T-cell (primary cell): ENCODE measurements around the gene NPBWR2. TPM values are rescaled to one million over a fixed set of nuclear protein-coding genes. Genes with fewer than 3 reads are reported as not detected.
"Not testable (repeated sequence)": the region's sequence is repeated elsewhere in the genome, so short reads cannot be mapped to it uniquely, and the experiment has no call there.

Source experiments
- ATAC-seq, 4 experiments: fragments of 200-7000 bp in 3 of 4; fragments of 150-1000 bp in 1 of 4; cut with Tn5 transposase; replicated peaks in 1 of 4; 1 replicate in 3 of 4; 2 replicates in 1 of 4; pipeline ENCODE4 v1.10.0; 2021; ENCODE audit warnings: moderate library complexity in 3 of 4, mild to moderate bottlenecking in 2 of 4, moderate number of reproducible peaks in 1 of 4
- CTCF ChIA-PET, 2 donors: fragments of 300-600 bp; sonication (Branson Sonifier 250); formaldehyde crosslinking; loops; one replicate each; lab custom pipeline; 2022; ENCODE audit warnings: antibody characterized with exemption in 2 of 2; lab: Charles Lee
- POLR2A ChIA-PET, 2 donors: fragments of 300-600 bp; sonication (Branson Sonifier 250); formaldehyde crosslinking; loops; one replicate each; lab custom pipeline; 2022; ENCODE audit warnings: antibody characterized with exemption in 2 of 2; lab: Charles Lee
- DNase-seq, 35 experiments: peaks; one replicate each; pipeline versions ENCODE4 v3.0.0 to v3.0.0-alpha.2; 2013 to 2023
- H3K27ac ChIP-seq: one replicate; pipeline ENCODE4 v1.5.1; 2013; ENCODE audit warnings: low read length
- H3K27me3 ChIP-seq, 2 experiments: replicated peaks in 1 of 2; 1 replicate in 1 of 2; 2 replicates in 1 of 2; pipeline versions ENCODE4 v1.6.1 to v1.7.0; 2013; ENCODE audit warnings: low read length in 1 of 2, mixed read lengths in 1 of 2; ENCODE audit not compliant: control insufficient read depth in 2 of 2, insufficient read depth in 2 of 2; ENCODE audit errors: extremely low read depth in 1 of 2
- H3K36me3 ChIP-seq, 2 donors: 1 replicate in 1 of 2; 2 replicates in 1 of 2; pipeline versions ENCODE4 v1.6.1 to v1.7.0; 2013; ENCODE audit warnings: low read length in 1 of 2; ENCODE audit not compliant: control insufficient read depth in 2 of 2, insufficient read depth in 1 of 2; ENCODE audit errors: extremely low read depth in 1 of 2
- H3K4me1 ChIP-seq, 2 experiments: 1 replicate in 1 of 2; 2 replicates in 1 of 2; pipeline versions ENCODE4 v1.6.1 to v1.7.0; 2013; ENCODE audit warnings: low read length in 2 of 2, mixed read lengths in 1 of 2; ENCODE audit not compliant: insufficient read depth in 2 of 2, control insufficient read depth in 1 of 2; ENCODE audit errors: extremely low read depth in 1 of 2
- H3K4me3 ChIP-seq, 2 donors: 1 replicate in 1 of 2; 2 replicates in 1 of 2; pipeline versions ENCODE4 v1.5.1 to v1.7.0; 2013; ENCODE audit warnings: mild to moderate bottlenecking in 2 of 2, low read length in 1 of 2, moderate library complexity in 1 of 2; ENCODE audit not compliant: control insufficient read depth in 1 of 2; ENCODE audit errors: extremely low read depth in 1 of 2
- H3K9me3 ChIP-seq: 2 replicates; pipeline ENCODE4 v1.7.0; 2013
- H3K27ac Mint-ChIP-seq, 2 donors: one replicate each; pipeline ENCODE4 v1.8.0; 2020 to 2021; ENCODE audit warnings: mild to moderate bottlenecking in 2 of 2, mixed read lengths in 2 of 2
- H3K27me3 Mint-ChIP-seq, 2 donors: one replicate each; pipeline ENCODE4 v1.8.0; 2021 to 2022; ENCODE audit warnings: mixed read lengths in 2 of 2
- H3K36me3 Mint-ChIP-seq: one replicate; pipeline ENCODE4 v1.8.0; 2021; ENCODE audit warnings: mixed read lengths
- H3K4me1 Mint-ChIP-seq, 3 donors: one replicate each; pipeline ENCODE4 v1.8.0; 2020 to 2022; ENCODE audit warnings: mixed read lengths in 3 of 3, mild to moderate bottlenecking in 1 of 3
- H3K4me3 Mint-ChIP-seq, 3 donors: one replicate each; pipeline ENCODE4 v1.8.0; 2020 to 2022; ENCODE audit warnings: mild to moderate bottlenecking in 3 of 3, mixed read lengths in 3 of 3, moderate library complexity in 3 of 3
- H3K9me3 Mint-ChIP-seq, 3 donors: one replicate each; pipeline ENCODE4 v1.8.0; 2020 to 2022; ENCODE audit warnings: mixed read lengths in 3 of 3
- WGBS: methylation state at CpG from one replicate; pipeline ENCODE4 v1.1.5; 2013; ENCODE audit warnings: missing lambda C conversion rate; ENCODE audit not compliant: insufficient coverage; 5-methylcytosine and 5-hydroxymethylcytosine counted together
- total RNA-seq, 35 experiments: library from RNA in 6 of 35; stranded (reverse) in 6 of 35; fragments of 120-200 nt in 1 of 35; gene quantifications; one replicate each; pipeline versions ENCODE4 v1.2.1 to v1.2.4 and lab custom pipeline; 2013 to 2026

The NPBWR2 gene
- total RNA-seq, 5 donors from 2014 or later (not counting 1 experiment from before 2014, with no cell fraction given): not detected

DNA sequence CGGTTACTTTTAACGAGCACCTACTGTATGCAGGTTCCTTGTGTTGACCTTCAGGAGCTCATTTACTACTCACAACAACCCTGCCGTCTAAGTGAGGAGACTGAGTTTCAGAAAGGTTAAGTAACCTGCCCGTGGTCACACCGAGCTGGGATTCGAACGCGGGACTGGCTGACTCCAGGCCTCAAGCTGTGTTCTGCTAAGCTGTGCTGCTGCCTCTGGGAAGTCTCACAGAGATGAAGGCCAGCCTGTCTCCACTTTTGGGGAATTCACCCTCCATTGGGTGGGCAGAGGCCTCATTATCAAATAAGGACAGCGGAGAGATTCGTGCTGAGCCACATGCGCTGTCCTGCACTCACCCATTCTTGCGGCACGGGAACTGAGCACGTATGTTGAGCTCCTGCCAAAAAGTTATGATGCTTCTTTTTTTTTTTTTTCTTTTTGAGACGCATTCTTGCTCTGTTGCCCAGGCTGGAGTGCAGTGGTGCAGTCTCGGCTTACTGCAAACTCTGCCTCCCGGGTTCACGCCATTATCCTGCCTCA, 31.0 kb upstream of the NPBWR2 start:
- no peaks in the 10 kb centered on the region for H3K9me3 ChIP-seq
- Mint-ChIP-seq H3K27me3 (peaks cover 7 to 15% of the 10 kb centered on the region in 2 donors), H3K9me3 (no peaks in the 10 kb centered on the region), H3K4me1 (no peaks in the 10 kb centered on the region), H3K4me3 (no peak overlapping the region), H3K27ac (no peak overlapping the region), H3K36me3 (no peaks in the 10 kb centered on the region)
- 96% methylated on average over 14 of the region's 18 CpGs for WGBS
- CTCF ChIA-PET: no interaction called here
- H3K27me3 ChIP-seq: peaks cover 0 to 31% of the 10 kb centered on the region in 2 experiments
- no peak for DNase-seq
- ATAC-seq: no peak
- POLR2A ChIA-PET: no interaction called here
- no peak overlapping the region for H3K4me3 ChIP-seq
- no peak overlapping the region for H3K27ac ChIP-seq
- no peaks in the 10 kb centered on the region for H3K4me1 ChIP-seq
- H3K36me3 ChIP-seq: no peaks in the 10 kb centered on the region

DNA sequence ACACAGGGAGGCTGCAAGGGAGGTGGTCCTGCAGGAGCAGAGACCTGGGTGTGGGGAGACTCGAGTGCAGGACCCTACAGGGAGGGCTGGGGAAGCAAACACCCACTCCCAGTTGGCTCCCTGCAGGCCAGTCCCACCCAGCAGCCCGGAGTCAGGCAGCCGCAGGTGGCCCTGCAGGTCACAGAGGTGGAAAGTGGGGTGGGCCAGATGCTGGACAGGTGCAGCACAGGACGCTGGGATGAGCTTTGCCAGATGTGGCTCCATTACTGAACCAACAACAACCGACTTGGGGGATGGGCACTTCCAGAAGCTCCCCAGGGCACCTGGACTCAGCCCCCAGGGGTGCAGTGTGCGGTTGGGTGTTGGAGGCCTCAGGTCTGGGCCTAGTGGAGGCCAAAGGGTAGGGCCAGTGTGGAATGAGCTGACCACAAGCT, 30.2 kb upstream of the NPBWR2 start:
- peaks cover 7 to 15% of the 10 kb centered on the region in 2 donors for H3K27me3 Mint-ChIP-seq
- H3K4me1 Mint-ChIP-seq: no peaks in the 10 kb centered on the region

DNA sequence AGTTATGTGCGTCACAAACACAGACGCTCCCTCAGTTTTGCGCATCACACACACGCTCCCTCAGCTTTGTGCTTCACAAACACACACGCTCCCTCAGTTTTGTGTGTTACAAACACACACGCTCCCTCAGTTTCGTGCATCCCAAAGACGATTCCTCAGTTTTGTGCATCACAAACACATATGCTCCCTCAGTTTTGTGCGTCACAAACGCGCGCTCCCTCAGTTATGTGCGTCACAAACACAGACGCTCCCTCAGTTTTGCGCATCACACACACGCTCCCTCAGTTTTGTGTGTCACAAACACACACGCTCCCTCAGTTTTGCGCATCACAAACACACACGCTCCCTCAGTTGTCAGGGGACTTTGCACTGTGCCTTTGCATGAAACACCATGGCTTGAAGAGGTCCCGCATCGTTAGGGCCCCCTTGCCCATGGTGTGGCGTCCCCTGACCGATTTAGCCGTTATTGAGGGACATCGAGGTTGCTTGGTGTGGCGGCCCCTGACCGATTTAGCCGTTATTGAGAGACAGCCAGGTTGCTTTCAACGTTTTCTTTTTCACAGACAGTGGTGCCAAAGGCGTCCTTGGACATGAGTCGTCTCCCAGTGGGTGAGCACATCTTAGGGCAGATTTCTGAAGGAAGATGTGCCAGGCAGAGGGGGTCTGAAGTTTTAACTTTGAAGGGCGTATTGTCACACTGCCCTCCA, 28.8 kb upstream of the NPBWR2 start:
- H3K27ac ChIP-seq: no peak overlapping the region
- 89% methylated on average over 22 of the region's 32 CpGs for WGBS
- H3K36me3 ChIP-seq: no peaks in the 10 kb centered on the region
- Mint-ChIP-seq H3K27ac (no peak overlapping the region), H3K27me3 (peaks cover 4 to 12% of the 10 kb centered on the region in 2 donors), H3K4me1 (no peaks in the 10 kb centered on the region), H3K9me3 (no peaks in the 10 kb centered on the region), H3K36me3 (no peaks in the 10 kb centered on the region), H3K4me3 (no peak overlapping the region)
- DNase-seq: no peak
- H3K9me3 ChIP-seq: no peaks in the 10 kb centered on the region
- no peak overlapping the region for H3K4me3 ChIP-seq
- H3K4me1 ChIP-seq: no peaks in the 10 kb centered on the region
- H3K27me3 ChIP-seq: peaks cover 0 to 27% of the 10 kb centered on the region in 2 experiments
- ChIA-PET POLR2A (no interaction called here), CTCF (no interaction called here)
- no peak for ATAC-seq

More for the DNA sequence above, 30.2 kb upstream of the NPBWR2 start:
- no peaks in the 10 kb centered on the region for H3K9me3 Mint-ChIP-seq
- peaks cover 0 to 26% of the 10 kb centered on the region in 2 experiments for H3K27me3 ChIP-seq
- H3K9me3 ChIP-seq: no peaks in the 10 kb centered on the region
- H3K4me1 ChIP-seq: no peaks in the 10 kb centered on the region
- no peaks in the 10 kb centered on the region for H3K36me3 ChIP-seq
- 66% methylated on average over 6 of the region's 6 CpGs for WGBS
- H3K27ac Mint-ChIP-seq: no peak overlapping the region
- CTCF ChIA-PET: no interaction called here
- ATAC-seq (no peak), DNase-seq (no peak)
- no peak overlapping the region for H3K27ac ChIP-seq
- POLR2A ChIA-PET: interaction anchor here in 1 of 2 donors (0.6 kb wide), 1 partner anchor 339 kb away, joined by 4 read pairs; no protein-coding TSS in a partner anchor
- no peak overlapping the region for H3K4me3 Mint-ChIP-seq
- no peak overlapping the region for H3K4me3 ChIP-seq
- H3K36me3 Mint-ChIP-seq: no peaks in the 10 kb centered on the region

DNA sequence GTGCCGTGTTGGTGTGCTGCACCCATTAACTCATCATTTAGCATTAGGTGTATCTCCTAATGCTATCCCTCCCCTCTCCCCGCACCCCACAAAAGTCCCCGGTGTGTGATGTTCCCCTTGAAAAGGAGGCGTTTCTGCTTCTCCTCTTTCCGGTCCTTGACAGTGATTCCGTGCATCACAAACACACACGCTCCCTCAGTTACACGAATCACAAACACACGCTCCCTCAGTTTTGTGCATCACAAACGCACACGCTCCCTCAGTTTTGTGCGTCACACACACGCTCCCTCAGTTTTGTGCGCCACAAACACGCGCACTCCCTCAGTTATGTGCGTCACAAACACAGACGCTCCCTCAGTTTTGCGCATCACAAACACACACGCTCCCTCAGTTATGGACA, 27.4 kb upstream of the NPBWR2 start:
- H3K4me3 Mint-ChIP-seq, H3K9me3 ChIP-seq, CTCF ChIA-PET, H3K36me3 Mint-ChIP-seq, H3K4me1 ChIP-seq, DNase-seq, H3K27ac ChIP-seq, ATAC-seq, H3K4me3 ChIP-seq, H3K36me3 ChIP-seq, H3K4me1 Mint-ChIP-seq, POLR2A ChIA-PET, H3K27ac Mint-ChIP-seq, H3K9me3 Mint-ChIP-seq, H3K27me3 Mint-ChIP-seq: not testable (repeated sequence)
- 87% methylated on average over 17 of the region's 20 CpGs for WGBS
- peaks cover 0 to 20% of the 10 kb centered on the region in 2 experiments for H3K27me3 ChIP-seq

DNA sequence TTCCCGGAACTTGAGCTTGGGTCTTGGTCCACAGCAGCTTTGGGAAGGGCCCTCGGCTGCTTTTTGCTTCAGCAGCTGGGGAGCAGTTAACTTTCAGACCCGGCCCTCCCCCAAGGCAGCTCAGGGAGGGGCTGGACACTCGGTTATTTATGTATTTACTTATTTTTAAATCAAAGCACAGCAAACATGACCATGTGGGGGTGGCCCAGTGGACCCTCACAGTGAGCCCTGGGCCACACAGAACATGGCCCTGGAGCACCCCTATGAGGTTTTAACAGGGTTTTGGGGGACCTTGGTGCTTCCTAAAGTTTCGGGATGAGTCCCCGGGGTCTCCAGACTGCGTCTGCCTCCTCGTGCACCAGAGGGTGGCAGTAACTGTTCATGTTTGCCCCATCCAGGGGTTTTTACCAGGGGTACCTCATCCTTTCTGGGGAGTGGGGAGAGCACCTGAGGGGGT, 26.6 kb upstream of the NPBWR2 start:
- no peaks in the 10 kb centered on the region for H3K9me3 ChIP-seq
- no peaks in the 10 kb centered on the region for H3K36me3 Mint-ChIP-seq
- H3K4me3 Mint-ChIP-seq: no peak overlapping the region
- no peaks in the 10 kb centered on the region for H3K36me3 ChIP-seq
- peaks cover 0 to 27% of the 10 kb centered on the region in 2 experiments for H3K27me3 ChIP-seq
- H3K27ac ChIP-seq: no peak overlapping the region
- ChIA-PET POLR2A (no interaction called here), CTCF (no interaction called here)
- no peaks in the 10 kb centered on the region for H3K9me3 Mint-ChIP-seq
- H3K4me1 ChIP-seq: no peaks in the 10 kb centered on the region
- peaks cover 7 to 15% of the 10 kb centered on the region in 2 donors for H3K27me3 Mint-ChIP-seq
- H3K27ac Mint-ChIP-seq: no peak overlapping the region
- H3K4me3 ChIP-seq: no peak overlapping the region
- 85% methylated on average over 4 of the region's 8 CpGs for WGBS
- DNase-seq (no peak), ATAC-seq (no peak)
- H3K4me1 Mint-ChIP-seq: no peaks in the 10 kb centered on the region

DNA sequence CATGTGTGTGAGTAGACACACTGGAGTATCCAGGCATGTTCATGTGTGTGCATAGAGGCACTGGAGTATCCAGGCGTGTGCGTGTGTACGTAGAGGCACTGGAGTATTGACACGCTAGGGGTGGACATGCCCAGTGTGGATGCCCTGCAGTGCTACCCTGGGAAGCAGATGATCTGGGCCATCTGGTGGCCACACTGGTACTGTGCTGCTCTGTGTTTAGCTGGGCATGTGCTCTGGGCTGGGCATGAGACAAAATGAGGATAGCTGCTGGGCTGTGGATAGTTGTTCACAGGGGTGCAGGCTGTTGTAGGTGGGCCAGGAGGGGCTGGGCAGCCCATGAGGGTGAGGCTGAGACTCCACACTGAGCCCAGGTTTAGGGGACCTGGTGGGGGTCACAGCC, 24.0 kb upstream of the NPBWR2 start:
- Mint-ChIP-seq H3K4me3 (no peak overlapping the region), H3K9me3 (no peaks in the 10 kb centered on the region), H3K27me3 (peaks cover 11 to 22% of the 10 kb centered on the region in 2 donors), H3K27ac (no peak overlapping the region), H3K36me3 (no peaks in the 10 kb centered on the region), H3K4me1 (no peaks in the 10 kb centered on the region)
- ATAC-seq (no peak), DNase-seq (no peak)
- Histone ChIP-seq H3K4me3 (no peak overlapping the region), H3K27ac (no peak overlapping the region), H3K9me3 (no peaks in the 10 kb centered on the region), H3K36me3 (no peaks in the 10 kb centered on the region), H3K4me1 (no peaks in the 10 kb centered on the region), H3K27me3 (peaks cover 0 to 20% of the 10 kb centered on the region in 2 experiments)
- WGBS: 98% methylated on average over 4 of the region's 4 CpGs
- POLR2A ChIA-PET: no interaction called here
- CTCF ChIA-PET: no interaction called here
